Nephron (organoid): ENCODE results near the gene MYDGF.

Source experiments
- H3K27ac Mint-ChIP-seq, 3 experiments: 2 replicates each; pipeline ENCODE4 v1.8.0; 2020; ENCODE audit warnings: mixed read lengths in 3 of 3, mild to moderate bottlenecking in 2 of 3, moderate library complexity in 1 of 3
- H3K27me3 Mint-ChIP-seq: 2 replicates; pipeline ENCODE4 v1.8.0; 2021; ENCODE audit warnings: low read depth, mild to moderate bottlenecking, moderate library complexity, mixed read lengths
- H3K36me3 Mint-ChIP-seq: 2 replicates; pipeline ENCODE4 v1.8.0; 2020; ENCODE audit warnings: low read depth, mixed read lengths
- H3K4me1 Mint-ChIP-seq: 2 replicates; pipeline ENCODE4 v1.8.0; 2020; ENCODE audit warnings: mixed read lengths
- H3K4me3 Mint-ChIP-seq, 3 experiments: 2 replicates each; pipeline ENCODE4 v1.8.0; 2020; ENCODE audit warnings: mild to moderate bottlenecking in 3 of 3, mixed read lengths in 3 of 3, moderate library complexity in 2 of 3
- H3K9me3 Mint-ChIP-seq: 2 replicates; pipeline ENCODE4 v1.8.0; 2020; ENCODE audit warnings: mixed read lengths
- CTCF ChIP-seq, 3 experiments: fragments of 200-600 bp; sonication (generic); IDR thresholded peaks; one replicate each; pipeline ENCODE4 v1.5.0; 2021; ENCODE audit warnings: antibody characterized with exemption in 3 of 3; ENCODE audit not compliant: unreplicated experiment in 3 of 3

The MYDGF gene

DNA sequence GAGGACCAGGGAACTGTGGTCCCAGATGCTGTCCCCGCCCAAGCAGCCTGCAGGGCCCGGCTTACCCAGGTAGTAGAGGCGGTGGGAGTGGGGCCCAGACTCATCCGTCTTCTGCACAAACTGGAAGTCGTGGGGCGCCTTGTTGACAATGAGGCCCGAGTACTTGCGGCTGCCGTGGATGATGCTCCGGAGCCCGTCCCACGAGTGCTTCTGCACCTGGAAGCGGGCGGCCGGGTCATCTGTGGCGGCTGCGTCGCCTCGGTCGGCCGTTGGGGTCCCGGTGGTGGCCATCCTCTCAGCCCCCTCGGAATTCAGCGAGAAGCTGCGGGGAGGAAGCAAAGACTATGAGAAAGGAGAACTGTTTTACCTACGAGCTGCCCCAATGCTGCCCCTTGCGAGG, 43.9 kb upstream of the MYDGF start:
- no peak for TF ChIP-seq CTCF (IDR thresholded peaks at IDR 0.05; ENCODE audit: unreplicated experiment in 3 of 3)
- no peaks in the 10 kb centered on the region for H3K9me3 Mint-ChIP-seq
- no peak overlapping the region for H3K4me3 Mint-ChIP-seq
- H3K4me1 Mint-ChIP-seq = no peaks in the 10 kb centered on the region
- H3K36me3 Mint-ChIP-seq = peaks cover 55% of the 10 kb centered on the region
- H3K27ac Mint-ChIP-seq = no peak overlapping the region
- H3K27me3 Mint-ChIP-seq = no peaks in the 10 kb centered on the region

DNA sequence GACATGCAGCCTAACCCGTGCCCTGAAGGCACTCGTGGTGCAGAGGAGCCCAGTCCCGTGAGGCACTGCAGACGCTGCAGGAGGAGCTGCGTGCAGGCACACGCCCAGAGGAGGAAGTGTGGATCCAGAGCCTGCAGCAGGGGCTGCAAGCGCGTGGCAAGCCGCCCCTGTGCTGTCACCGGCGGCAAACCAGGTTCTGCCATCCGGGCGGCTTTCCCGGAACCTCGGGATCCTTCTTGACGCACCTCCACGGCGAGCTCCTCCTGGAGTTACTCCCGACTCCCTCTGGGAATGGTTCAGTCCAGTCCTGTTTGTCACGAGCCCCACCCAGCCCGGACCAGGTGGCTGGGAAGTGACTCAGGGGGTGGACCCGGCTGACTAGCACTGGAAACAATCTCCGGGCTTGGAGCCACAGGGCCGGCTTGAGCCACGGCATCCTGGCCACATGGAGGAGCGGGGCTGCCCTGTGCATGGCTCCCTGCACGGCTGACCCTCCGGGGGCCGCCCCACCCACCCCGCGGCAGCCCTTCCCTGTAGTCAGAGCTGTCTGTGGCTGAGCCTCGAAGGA, 43.3 kb upstream of the MYDGF start:
- no peak for TF ChIP-seq CTCF (IDR thresholded peaks at IDR 0.05; ENCODE audit: unreplicated experiment in 3 of 3)
- no peaks in the 10 kb centered on the region for H3K27me3 Mint-ChIP-seq
- H3K9me3 Mint-ChIP-seq = no peaks in the 10 kb centered on the region

GRCh38 chr19:4712771-4713170, 42.6 kb upstream of the MYDGF start:
- H3K36me3 Mint-ChIP-seq = peaks cover 58% of the 10 kb centered on the region
- H3K9me3 Mint-ChIP-seq = no peaks in the 10 kb centered on the region
- no peaks in the 10 kb centered on the region for H3K27me3 Mint-ChIP-seq
- no peak overlapping the region for H3K4me3 Mint-ChIP-seq
- H3K4me1 Mint-ChIP-seq = no peaks in the 10 kb centered on the region
- no peak overlapping the region for H3K27ac Mint-ChIP-seq
- TF ChIP-seq CTCF (IDR thresholded peaks at IDR 0.05; ENCODE audit: unreplicated experiment in 3 of 3) = no peak

More for the DNA sequence above, 43.3 kb upstream of the MYDGF start:
- H3K27ac Mint-ChIP-seq = no peak overlapping the region
- no peaks in the 10 kb centered on the region for H3K4me1 Mint-ChIP-seq
- H3K36me3 Mint-ChIP-seq = peaks cover 55% of the 10 kb centered on the region
- no peak overlapping the region for H3K4me3 Mint-ChIP-seq

- no peak for TF ChIP-seq CTCF (IDR thresholded peaks at IDR 0.05; ENCODE audit: unreplicated experiment in 3 of 3)
- H3K27me3 Mint-ChIP-seq = no peaks in the 10 kb centered on the region
- no peak overlapping the region for H3K4me3 Mint-ChIP-seq
- peaks cover 48% of the 10 kb centered on the region for H3K36me3 Mint-ChIP-seq
- H3K9me3 Mint-ChIP-seq = no peaks in the 10 kb centered on the region
- no peaks in the 10 kb centered on the region for H3K4me1 Mint-ChIP-seq
- H3K27ac Mint-ChIP-seq = no peak overlapping the region
Observed at GRCh38 chr19:4711211-4711610, 41.1 kb upstream of the MYDGF start.

DNA sequence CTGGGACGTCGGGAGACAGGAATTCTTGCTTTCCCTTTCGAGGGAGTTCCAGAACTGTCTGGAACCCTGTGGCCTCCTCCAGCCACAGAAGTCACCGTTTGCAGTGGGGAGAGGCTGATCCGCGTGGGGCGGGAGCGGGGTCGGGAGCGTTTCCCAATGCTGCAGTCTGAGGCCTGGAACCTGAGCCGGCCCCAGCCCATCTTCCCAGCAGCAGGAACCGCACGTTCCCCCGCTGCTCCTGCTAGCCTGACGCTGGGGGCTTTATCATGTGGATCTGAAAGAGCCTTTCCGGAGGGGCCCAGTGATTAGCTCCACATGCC, 40.1 kb upstream of the MYDGF start:
- no peak overlapping the region for H3K4me3 Mint-ChIP-seq
- no peaks in the 10 kb centered on the region for H3K4me1 Mint-ChIP-seq
- H3K9me3 Mint-ChIP-seq = no peaks in the 10 kb centered on the region
- no peak for TF ChIP-seq CTCF (IDR thresholded peaks at IDR 0.05; ENCODE audit: unreplicated experiment in 3 of 3)
- H3K27me3 Mint-ChIP-seq = no peaks in the 10 kb centered on the region
- H3K27ac Mint-ChIP-seq = no peak overlapping the region
- H3K36me3 Mint-ChIP-seq = peaks cover 46% of the 10 kb centered on the region

- peaks cover 43% of the 10 kb centered on the region for H3K36me3 Mint-ChIP-seq
- no peaks in the 10 kb centered on the region for H3K9me3 Mint-ChIP-seq
- TF ChIP-seq CTCF (IDR thresholded peaks at IDR 0.05; ENCODE audit: unreplicated experiment in 3 of 3) = no peak
- no peaks in the 10 kb centered on the region for H3K27me3 Mint-ChIP-seq
- no peak overlapping the region for H3K27ac Mint-ChIP-seq
- no peak overlapping the region for H3K4me3 Mint-ChIP-seq
- H3K4me1 Mint-ChIP-seq = no peaks in the 10 kb centered on the region
Observed at GRCh38 chr19:4709440-4710280, 39.5 kb upstream of the MYDGF start.
